GM18498 (cell line): ENCODE data around the gene AKR1C1.
"Not testable (repeated sequence)": the region's sequence is repeated elsewhere in the genome, so short reads cannot be mapped to it uniquely, and the experiment has no call there.

ENCODE experiments used
- ATAC-seq: cut with Tn5 transposase; IDR thresholded peaks from one replicate; pipeline ENCODE4 v1.9.1; 2021; ENCODE audit warnings: mild to moderate bottlenecking, moderate library complexity; ENCODE audit not compliant: unreplicated experiment

AKR1C1 gene

DNA sequence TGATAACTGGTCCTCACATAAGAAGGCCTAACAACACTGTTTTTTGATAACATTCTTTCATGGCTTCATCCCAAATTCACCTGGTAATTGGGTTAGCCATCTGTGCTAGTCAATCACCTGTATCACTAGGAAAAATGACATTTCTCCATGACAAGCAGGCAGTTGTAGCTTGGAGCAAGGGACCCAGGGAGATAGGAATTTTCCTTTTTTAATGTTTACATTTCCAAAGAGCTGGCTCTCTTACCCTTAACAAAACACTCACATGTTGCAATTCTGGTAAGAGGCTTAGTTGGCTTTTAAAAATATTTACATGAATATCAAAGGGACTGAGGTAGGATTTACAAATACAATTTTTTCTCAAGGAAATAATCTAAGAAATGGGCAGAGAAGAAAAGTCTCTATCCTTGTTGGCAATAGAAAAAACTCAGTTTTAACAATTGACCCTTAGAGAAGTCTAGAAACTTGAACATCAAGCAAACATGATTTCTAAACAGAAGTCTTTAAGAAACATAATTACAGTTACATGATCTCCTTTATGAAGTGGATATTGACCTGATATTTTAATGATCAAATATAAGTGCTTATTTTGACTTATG is 16.1 kb upstream of the AKR1C1 start:
- no peak for ATAC-seq

DNA sequence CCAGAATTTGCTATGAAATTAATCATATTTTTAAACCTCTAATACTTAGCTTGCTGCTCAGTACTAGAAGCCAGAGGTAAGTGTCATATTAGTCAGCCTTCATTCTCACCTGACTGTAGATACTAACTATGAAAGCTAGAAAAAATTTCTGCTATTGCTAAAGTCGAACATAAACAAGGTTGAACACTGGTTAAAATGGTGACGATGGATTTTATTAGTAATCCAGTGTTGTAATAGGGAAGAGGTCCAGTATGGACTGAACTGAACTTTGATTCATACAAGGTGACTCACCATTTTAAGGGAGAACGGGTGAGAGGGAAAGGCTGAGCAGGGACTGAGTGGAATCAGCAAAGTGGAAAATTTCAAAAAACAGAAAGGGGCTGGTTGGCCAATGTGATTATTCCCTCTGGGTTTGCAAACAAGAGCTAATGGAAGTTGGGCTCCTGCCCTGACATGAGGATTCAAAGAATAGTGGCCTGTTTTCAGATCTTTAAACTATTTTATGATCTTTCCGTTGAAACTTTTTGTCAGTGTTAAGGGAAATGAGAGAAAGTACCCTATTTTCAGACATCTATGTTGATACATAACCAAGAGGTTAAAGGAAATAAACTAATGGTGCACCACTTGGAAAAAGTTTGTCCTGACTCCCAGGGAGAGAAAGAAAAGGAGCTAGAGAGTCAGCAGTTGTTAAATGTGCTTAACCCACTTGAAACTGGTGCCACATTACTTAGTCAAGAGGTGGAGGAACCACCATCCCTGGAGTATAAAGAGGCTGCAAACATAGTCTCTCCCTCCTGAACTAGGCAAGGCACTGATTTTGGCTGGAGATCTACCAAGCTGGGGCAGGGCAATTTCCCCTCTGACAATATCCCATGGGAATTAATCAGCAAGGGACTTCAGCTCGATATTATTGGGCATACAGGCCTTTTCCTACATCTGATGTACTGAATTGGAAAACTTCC is 15.3 kb upstream of the AKR1C1 start:
- ATAC-seq, result no peak

DNA sequence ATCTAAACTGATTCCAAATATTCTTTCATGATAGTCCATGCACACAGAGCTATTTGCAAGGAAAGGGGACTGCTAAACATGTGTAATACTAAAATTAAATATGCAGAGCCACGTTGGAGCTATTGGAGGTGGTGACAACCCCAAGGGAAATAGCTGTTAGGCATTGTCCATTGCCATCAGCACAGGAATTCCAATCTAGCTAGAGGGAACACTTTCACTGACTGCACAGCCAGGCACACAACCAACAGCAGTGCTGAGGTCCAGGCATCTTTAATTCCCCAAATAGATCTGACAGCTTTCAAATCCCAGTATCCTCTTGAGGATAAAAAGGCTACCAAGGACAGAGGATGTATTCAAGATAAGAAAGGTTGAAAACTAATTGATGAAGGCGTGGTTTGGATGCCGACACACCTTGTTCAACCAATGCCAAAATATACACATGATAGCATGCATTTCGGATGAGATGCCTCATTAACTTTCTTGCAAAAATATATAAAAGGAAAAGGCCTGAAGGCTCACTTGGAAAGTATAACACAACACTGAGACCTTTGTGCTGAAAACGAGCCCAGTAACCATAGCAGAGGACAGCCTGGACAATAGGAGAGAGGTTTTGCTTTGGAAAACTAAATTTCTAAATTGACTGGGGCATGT is 11.6 kb upstream of the AKR1C1 start:
- not testable (repeated sequence) for ATAC-seq

DNA sequence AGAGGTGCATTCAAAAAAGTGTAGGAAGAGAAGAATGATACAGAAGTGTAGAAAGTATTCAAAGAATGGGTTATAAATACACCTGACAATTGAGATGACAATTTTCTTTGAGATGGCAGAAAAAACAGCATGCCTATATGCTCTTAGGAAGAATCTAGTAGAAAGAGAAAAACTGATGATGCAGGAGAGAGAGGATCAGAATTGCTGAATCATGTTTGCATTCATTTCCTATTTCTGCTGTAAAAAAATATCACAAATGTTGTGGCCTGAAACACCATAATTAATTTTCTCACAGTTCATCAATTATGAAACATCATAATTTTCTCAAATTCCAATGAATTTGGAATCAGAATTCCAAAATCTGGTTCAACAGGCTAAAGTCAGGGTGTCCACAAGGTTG is 9.8 kb upstream of the AKR1C1 start:
- ATAC-seq, result no peak

DNA sequence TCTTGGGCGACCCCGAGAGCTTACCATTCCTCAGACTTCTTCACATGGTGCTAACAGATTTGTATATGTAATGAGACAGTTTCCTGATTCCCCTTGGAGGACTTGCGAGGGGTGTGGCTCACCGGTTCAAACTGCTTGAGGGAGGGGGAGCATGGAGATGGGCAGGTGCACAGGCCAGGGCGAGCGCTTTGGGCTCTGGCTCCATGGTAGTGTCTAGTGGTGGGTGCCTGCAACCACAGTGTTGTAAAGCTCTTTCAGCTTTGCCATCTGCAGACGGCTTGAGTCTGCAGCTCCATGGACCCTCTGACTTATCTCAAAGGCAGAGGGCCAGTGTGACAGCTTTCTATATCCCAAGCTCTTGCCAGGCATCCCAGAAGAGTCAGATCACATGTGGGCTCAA is 7.1 kb upstream of the AKR1C1 start:
- ATAC-seq, result not testable (repeated sequence)

DNA sequence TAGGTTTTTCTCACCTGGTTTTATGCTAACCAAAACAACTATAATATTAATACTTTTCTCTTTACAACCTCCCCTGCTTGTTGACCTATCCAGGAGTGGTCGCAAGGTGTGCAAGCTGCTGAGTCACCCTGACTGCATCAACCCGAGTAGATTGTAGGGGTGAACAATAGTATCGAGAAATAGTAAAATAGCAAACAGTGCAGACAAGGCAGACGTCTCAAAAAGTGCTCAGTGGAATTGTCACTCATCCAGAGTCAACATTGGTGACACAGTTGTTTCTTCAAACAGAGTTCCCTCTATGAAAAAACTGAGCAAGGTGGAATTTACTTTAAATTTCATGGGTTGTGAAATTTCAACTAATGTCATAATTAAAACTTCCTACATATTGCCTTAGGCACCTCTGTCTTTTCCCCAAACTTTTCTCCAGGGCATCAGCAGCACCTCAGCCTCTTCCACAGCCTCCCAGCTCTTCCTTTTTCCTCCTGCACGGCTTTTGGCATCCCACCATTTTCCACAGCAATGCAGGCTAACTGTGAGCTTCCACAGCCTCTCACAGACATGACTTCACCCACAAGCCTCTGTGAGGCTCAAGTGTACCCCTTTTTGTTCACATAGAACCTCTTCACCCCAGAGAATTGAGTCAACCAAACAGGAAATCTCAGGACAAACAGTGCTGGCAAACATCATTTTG is 6.1 kb upstream of the AKR1C1 start:
- not testable (repeated sequence) for ATAC-seq

DNA sequence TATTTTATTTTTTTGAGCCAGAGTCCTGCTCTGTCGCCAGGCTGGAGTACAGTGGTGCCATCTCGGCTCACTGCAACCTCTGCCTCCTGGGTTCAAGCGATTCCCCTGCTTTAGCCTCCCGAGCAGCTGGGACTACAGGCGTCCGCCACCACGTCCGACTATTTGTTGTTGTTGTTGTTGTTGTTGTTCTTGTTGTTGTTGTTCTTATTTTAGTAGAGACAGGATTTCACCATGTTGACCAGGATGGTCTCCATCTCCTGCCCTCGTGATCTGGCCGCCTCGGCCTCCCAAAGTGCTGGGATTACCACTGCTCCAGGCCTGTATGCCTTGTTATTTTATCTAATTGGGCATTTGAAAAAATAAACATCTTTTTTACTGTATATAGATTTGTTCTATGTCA is 1.7 kb upstream of the AKR1C1 start:
- not testable (repeated sequence) for ATAC-seq

DNA sequence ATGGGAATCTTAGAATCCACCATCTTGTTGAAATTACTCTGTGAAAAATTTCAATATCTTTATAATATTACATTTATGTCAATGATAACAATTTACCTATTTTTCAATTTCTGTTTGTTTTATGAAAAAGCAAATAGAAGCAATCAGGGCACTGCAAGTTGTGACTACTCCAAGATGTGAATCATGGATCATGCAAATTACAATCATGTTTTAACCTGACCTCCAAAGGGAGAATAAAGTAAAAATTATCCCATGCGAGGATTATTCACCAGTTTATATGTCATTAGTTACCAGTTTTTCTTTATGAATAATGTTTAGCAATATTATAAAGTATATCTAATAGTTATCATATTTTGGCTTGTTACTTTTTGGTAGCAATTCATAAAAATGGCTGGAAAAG is 907 bp upstream of the AKR1C1 start:
- not testable (repeated sequence) for ATAC-seq

DNA sequence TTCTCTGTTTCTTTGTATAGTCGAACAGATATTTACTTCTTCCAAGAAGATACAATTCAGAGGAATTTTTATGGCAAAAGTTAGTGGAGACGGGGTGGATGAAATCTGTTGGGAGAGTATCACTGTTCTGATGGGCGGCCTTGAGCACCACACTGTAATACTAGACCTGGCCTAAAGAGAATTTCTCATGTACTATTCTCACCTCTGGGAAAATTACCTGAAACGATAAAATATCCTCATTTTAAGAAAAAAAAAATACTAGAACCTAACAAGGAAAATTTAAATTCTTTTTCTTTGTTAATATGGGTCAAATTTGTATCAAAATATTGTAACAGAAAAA is 570 bp downstream of the AKR1C1 start:
- ATAC-seq, result not testable (repeated sequence)

DNA sequence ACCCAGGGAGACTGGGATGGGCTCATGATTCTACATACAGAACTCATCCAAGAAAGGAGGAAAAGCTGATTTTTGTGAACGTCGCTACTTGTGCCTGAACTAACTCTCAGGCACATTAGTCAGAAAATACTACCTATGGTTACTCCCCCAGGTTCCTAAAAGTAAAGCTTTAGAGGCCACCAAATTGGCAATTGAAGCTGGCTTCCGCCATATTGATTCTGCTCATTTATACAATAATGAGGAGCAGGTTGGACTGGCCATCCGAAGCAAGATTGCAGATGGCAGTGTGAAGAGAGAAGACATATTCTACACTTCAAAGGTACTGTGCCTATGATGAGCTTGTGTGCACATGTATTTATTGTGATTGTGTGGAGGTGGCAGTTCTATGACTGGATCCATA is 2.5 kb downstream of the AKR1C1 start:
- not testable (repeated sequence) for ATAC-seq

DNA sequence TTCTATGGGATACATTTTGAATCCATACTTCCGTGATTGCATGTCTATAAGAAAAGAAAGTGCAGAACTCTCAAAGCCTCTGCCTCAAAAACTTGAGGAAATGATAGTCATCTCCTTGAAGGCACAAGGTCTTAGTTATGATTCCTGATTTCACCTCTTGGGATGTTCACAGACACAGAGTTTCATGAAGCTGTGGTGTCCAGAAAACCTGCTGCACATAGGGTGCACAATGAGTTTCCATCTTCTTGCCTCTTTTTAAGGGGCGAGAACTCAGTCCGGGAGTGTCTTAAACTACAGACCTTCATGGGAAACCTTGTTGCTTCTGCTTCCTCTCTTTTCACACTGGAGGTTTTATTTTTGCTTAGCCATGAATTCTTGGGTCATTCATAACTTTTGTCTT is 4.0 kb downstream of the AKR1C1 start:
- ATAC-seq, result not testable (repeated sequence)

DNA sequence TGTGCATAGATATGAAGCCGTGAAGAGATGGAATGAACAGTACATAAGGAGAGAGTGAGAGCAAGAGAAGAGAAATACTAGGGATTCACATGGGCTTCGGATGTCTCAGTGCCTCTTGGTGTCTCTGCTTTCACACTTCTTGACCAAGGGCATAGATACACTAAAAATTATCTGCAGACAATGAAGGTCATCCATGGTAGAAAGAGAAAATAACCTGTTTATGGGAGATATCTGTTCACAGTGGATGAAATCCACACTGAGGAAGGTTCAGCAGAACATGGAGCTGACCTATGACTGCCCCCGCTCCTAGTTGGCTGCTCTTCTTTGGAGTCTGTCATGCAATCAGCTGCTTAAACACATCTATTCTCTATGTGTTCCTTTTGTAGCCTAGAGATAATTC is 6.1 kb downstream of the AKR1C1 start:
- not testable (repeated sequence) for ATAC-seq

DNA sequence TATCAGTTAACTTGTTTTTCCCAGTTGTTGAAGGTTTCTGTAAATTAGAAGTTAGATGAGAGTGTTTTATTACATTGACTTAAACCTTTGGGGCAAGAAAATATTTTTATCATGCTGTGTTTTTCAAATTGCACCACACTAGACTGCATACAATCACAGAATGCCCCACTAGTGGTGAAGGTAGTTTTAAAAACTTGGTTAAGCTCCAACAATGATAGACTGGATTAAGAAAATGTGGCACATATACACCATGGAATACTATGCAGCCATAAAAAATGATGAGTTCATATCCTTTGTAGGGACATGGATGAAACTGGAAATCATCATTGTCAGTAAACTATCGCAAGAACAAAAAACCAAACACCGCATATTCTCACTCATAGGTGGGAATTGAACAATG is 7.1 kb downstream of the AKR1C1 start:
- ATAC-seq, result not testable (repeated sequence)

DNA sequence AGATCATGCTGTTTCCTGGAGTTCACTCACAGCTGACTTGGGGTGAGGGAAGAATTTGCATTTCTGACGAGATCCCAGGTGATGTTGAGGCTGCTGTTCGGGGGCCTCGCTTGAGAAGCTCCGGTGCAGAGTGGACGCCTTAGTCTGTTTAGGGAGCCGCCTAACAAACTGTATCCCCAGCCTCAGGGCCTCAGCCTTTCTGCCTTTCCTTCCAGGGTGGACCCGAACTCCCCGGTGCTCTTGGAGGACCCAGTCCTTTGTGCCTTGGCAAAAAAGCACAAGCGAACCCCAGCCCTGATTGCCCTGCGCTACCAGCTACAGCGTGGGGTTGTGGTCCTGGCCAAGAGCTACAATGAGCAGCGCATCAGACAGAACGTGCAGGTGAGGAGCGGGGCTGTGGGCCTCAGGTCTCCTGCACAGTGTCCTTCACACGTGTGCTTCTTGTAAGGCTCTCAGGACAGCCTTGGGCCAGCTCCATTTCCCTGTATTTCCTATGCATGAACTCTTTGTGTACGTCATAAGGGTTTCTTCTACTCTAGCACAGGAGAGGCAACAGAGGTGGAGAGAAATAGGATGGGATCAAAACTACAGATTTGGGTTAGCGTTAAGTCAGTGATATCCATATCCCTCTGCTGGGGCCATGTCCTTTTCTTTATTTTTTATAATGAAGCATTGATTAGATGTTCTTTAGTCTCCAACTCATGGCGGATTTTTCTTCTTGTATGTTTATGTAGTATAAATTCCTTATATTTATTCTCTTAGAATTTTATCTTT is 9.3 kb downstream of the AKR1C1 start:
- ATAC-seq, result not testable (repeated sequence)

DNA sequence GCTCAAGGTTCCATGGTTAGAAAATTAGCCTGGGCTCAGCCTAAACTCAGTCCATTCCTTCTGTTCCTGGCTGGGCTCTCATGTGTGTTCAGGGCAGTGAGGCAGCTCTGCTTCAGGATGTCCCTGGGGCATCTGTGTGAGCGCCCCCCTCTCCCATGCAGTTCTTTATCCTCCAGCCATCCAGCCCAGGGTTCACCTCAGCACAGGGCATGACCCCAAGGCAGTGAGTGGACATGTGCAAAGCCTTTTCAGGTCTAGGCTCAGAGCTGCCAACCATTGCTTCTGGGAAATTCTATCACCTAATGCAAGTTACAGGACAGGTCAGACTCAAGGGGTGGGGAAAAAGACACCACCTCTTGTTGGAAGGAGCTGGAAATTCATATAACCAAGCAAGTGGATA is 10.1 kb downstream of the AKR1C1 start:
- not testable (repeated sequence) for ATAC-seq

DNA sequence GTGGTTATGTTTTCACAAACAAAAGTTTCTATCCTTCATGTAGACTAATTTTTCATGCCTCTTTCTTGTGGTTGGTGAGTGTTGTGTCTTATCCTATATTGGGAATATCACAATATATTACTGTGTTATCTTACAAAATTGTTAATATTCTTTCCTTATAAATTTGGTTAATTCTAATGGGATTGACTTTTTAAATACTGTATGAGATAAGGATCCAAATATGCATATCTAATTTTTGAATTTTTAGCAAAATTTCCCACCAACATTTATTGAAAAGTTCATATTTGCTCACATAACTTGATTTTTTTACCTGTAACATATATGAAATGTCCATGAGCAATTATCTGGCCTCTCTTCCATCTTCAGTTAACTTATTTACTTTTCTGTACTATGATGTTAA is 11.2 kb downstream of the AKR1C1 start:
- not testable (repeated sequence) for ATAC-seq

DNA sequence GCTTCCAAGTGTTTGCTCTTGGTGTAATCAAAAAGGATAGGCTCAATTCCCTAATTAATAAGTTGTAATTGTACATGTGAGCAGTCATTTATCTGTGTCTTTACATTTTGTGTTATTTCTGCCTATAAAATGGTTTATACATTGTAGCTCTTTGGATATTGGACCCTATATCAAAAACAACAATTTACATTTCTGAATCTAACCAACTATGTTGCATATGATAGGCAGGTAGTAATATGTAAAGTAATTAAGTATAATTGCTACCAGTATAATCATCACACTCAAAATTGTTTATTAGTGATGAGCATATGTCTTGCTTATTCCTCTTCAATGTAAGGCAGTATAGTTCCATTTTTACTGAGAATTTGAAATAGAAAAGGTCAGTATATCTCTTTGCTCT is 13.8 kb downstream of the AKR1C1 start:
- ATAC-seq, result no peak

DNA sequence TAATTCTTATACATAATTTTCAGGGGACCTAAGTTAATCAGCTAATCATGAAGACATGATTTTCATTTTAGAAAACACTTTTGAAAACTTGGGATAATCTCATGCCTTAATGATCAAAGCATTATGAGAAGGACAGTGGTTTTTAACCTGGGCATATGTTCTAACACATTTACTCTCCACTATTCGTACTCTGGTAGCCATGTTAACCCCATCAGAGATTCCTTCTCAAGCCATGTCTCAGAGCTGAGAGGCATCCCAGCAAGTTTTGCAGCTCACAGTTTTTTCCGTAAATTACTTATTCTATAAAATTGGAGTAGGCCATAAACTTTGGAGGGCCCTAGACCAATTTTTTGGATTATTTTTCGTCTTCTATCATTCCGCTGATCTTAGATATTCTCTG is 15.7 kb downstream of the AKR1C1 start:
- ATAC-seq, result no peak

DNA sequence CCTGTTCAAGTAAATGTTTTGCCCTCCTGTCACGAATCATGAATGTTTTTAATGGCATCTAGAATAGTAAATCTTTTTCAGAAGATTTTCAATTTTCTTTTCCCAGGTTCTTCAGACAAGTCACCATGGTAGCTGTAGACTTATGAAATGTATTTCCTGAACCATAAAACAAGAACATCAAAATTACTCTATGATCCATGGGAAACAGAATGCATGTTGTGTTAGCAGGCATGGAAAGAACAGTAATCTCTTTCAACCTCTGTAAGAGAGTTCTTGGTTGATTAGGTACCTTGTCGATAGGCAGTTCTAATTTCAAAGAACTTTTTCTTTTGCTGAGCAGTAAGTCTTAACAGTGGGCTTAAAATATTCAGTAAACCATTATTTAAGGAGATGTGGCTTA is 17.6 kb downstream of the AKR1C1 start:
- no peak for ATAC-seq

DNA sequence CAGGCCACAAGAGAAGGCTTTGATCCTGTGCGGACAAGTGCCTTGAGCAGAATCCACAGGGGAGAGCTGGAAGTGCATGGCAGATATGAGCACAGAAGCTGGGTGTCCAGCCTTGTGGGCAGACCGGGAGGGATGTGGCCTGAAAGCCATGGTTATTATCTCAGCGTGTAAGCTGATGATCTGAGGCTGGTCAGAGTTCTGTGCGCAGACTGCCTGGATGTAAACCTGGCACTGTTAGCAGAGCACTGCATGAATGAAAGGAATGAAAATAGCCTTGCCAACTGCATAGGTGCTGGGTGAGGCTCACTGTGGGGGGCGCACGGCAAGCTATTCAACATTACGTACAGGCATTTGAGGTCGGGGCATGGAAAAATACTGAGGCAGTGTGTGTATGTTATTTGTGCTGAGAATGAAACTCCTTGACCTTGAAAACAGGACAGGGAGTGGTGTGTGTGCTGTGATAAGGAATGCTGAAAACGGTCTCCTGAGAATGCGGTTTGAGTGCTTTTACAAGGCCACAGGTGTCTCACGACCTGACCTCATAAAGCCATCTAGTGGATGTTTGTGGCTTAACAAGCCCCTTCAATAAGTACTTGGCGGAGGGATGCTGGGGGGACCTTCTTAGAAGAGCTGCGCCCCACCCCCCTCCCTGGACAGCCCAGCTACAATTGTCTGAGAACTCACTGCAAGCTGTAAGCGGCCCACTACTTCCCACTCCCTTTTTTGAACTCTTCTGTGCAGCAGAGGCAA is 18.7 kb downstream of the AKR1C1 start:
- no peak for ATAC-seq
